DMS 273 treated with DMSO at 0.1 percent for 48 hours (cell line): ENCODE measurements around the gene C1QL1.
A peak's percentile ranks its signal among the peaks of the same experiment; 100 is the strongest.

ENCODE experiments used
- DNase-seq: peaks from one replicate; lab custom pipeline; 2025; lab: John Stamatoyannopoulos, UW

C1QL1 gene

DNA sequence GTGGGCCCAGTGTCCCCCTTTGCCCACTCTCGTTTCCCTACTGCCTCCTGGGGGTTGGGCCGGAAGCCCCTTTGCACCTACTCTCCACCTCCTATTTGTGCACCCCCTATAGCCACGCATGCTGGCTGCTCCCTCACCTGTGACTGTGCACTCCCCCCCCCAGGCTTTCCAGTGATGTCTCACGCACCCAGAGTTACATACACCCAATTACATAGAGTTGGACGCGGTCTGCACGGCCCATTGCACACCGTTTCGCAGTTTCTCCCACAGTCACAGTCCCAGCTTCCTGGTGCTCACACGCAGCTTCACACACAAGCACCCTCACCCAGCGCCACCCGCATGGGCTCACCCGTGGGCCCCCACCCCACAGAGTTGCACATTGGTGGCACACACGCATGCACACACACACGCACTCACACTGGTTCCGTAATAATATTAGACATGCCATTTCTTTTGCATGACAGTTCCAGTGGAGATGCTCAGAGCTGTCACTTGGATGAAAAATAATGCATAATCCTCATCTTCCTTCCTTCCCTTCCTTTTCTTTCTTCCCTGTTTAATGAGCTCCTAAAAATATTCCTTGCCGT, 21.5 kb upstream of the C1QL1 start:
- no peak for DNase-seq

DNA sequence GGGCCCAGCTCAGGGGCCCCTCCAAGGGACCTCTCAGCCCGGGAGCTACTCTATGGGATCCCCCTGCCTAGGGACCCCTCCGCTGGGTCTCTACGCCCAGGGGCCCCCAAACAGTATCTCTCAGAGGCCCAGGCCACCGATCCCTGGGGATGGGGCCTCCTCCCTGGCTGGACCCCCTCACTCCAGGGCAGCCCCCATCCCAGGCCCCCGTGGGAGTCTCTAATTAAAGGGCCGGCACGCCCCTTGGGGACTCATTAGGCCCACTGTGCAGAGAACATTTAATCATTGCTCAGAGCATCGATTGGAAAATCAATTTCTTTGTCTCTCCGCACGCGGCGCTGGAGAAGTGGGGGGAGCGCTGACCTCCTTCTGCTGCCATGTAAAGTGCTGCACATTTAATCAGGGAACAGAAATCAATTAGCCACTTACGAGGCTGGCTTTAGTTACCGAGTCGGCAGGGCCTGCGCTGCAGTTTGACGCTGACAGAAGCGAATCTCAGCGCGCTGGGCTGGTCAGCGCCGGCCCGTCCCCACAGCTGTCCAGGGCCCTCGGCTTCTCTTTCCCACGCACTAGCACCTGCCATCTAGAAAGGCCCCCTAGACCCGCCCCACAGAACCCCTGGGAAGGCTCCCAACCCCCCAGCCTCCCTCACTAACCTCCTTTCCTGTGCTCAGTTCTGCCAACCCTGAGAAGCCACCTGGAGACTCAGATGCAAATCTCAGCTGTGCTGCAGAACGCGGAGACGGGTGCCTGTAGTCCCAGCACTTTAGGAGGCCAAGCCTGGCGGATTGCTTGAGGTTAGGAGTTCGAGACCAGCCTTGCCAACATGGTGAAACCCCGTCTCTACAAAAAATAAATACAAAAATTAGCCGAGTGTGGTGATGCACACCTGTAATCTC, 20.2 kb upstream of the C1QL1 start:
- DNase-seq = no peak

DNA sequence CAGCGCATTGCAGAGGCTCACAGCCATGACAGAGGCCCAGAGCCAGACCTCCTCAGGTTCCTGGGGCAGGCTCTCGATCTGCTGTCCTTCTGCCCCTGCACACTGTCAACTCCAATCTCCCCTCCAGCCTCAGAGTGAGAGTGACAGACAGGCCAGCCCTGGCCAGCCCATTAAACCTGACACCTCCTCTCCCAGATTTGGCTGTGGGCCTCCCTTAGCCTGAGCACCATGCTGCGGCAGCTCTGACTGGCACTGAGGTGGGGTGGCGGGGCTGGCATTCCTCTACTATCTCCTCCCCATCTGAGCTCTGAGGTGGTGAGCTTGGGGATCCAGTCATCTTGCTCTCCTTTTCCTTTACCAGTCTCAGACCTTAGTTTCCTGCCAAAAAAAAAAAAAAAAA, 15.5 kb upstream of the C1QL1 start:
- no peak for DNase-seq

GRCh38 chr17:44982113-44982702, 14.1 kb upstream of the C1QL1 start:
- no peak for DNase-seq

DNA sequence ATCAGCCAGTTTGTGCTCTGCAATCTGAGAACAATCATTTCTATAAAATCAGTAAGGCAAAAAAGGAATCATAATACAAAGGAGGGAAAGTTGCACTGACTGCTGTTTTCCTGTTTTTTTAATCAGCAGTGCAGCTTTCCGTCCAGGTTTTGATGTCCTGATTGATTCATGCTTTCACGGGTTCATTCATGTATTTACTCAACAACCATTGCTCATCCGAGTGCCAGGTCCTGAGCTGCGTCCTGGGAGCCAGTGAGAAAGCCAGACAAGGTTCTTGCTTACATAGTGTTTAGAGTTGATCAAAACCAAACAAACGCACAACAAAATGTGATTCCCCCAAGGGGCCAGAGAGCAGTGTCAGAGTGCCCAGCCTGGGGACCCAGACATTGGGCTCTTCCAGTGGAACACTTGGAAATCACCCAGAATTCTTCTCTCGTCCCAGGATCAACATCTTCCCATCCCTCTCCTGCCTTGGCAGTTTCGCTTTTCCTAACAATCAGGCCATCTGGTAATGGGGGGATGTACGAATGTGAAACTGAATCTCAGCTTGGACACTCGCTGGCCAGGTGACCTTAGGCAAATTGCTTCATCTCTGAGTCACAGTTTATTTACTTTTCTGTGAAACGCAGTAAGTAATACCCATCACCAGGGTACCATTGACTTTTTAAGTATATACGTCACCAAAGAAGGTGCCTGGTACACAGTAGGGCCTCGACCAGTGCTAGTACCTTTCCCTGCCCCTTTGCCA, 13.3 kb upstream of the C1QL1 start:
- DNase-seq = no peak

- DNase-seq = peak; percentile 59
Observed at GRCh38 chr17:44979426-44979995, 11.4 kb upstream of the C1QL1 start.

DNA sequence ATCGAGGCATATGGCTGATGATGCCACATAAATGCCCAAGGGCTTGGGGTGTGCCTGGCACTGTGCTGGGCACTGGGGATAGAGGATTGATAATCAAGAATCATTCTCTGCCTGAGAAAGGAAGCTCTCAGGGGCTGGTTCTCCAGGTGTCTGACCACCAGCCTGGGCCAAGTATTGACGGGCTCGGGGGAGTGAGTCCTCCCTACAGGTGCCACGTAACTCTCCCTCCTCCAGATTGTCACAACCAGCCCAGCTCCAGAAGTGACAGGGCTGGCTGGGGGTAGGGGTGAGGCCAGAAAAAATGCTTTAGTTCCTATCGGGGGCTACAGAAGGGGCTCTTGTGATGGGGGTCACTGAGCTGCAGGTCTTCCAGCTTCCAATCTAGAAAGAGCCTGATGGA, 10.7 kb upstream of the C1QL1 start:
- DNase-seq = no peak

DNA sequence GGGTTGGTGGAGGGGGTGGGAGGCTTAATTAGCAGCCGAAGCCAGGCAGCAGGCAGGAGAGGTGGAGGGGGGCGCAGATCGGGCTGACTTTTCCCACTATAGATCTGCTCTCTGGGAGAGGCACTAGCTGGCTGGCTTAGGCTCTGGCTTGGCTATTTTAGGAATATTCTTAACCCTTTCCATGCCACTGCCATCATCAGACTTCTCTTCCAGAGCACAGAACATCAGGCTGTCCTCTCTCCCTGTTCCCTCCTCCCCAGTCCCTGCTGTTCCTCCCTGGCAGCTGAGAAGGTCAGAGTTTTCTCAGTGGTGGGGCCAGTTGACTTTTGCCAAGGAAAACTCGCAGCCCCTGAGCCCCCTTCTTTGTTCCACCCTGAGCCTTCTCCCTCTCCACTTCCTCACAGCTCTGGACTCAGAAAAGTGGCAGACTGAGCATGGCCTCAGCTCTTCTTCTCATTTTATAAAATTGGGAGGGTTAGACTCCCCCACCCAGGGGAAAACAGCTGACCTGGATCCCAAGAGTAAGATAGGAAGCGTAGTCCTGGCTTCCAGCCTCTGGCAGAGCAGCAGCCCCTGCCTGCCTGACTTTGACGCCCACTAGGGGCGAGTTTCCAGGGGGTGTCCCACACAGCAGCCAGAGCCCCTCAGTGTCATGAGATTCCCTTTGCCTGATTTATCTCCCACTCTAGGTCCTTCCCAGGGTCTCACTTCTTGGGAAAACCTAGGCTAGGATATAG, 9.9 kb upstream of the C1QL1 start:
- DNase-seq = no peak

- no peak for DNase-seq
Observed at GRCh38 chr17:44977065-44977464, 9.0 kb upstream of the C1QL1 start.

GRCh38 chr17:44976206-44976605, 8.1 kb upstream of the C1QL1 start:
- no peak for DNase-seq

DNA sequence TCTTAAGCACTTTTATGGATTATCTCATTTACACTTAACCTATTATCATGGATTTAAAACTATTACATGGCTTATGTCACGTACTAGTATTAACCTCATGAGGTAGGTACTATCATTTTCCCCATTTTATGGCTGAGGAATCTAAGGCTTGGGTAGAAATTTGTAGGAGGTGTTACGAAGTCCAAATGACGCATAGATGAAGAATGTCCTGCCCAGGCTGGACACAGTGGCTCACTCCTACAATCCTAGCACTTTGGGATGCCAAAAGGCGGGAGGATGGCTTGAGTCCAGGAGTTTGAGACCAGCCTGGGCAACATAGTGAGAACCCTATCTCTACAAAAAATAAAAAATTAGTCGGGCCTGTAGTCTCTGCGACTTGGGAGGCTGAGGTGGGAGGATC, 4.8 kb upstream of the C1QL1 start:
- no peak for DNase-seq

- DNase-seq = no peak
Observed at GRCh38 chr17:44971776-44972483, 3.8 kb upstream of the C1QL1 start.

DNA sequence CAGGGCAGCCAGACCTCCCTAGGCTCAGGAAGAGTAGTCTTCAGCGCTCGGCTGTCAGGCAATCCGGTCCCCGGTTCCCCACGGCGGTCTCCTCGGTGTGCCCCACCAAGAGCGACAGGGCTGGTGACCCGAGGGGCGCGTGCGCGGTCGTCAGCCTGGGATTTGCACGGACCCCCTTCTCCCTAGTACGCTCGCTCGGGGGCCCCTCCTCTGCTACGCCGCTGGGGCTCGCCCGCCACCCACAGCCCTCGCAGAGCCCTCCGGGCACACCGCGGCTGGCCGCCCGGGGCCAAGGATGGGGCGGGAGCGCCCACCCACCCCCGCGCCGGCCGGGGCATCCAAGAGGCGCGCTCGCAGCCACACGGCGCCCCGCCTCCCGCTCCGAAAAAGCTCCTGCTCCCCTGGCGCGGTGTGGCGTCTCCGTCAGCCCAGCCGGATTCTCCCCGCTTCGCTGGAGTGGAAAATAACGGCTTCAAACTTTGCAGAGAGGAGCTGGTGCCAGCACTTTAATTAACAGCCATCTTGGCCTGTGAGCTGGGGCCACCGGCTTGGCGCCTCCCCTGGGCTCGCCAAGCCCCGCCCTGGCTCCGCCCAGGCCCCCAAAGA, 2.1 kb upstream of the C1QL1 start:
- peak; percentile 65 for DNase-seq

GRCh38 chr17:44969144-44969780, 1.2 kb upstream of the C1QL1 start:
- no peak for DNase-seq

DNA sequence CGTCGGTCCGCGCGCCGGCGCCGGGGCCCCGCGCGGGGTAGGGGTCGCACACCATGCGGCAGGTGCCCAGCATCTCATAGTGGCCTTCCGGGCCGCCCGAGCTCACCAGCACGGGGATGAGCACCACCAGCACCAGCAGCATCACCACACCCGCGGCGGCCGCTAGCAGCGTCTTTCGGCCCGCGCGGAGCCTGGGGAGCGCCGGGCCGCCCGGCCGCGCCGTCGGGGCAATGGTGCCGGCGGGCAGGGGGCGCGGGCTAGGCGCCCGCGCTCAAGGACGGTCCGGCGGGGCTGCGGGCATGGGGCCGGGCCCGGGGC, 237 bp downstream of the C1QL1 start:
- no peak for DNase-seq

DNA sequence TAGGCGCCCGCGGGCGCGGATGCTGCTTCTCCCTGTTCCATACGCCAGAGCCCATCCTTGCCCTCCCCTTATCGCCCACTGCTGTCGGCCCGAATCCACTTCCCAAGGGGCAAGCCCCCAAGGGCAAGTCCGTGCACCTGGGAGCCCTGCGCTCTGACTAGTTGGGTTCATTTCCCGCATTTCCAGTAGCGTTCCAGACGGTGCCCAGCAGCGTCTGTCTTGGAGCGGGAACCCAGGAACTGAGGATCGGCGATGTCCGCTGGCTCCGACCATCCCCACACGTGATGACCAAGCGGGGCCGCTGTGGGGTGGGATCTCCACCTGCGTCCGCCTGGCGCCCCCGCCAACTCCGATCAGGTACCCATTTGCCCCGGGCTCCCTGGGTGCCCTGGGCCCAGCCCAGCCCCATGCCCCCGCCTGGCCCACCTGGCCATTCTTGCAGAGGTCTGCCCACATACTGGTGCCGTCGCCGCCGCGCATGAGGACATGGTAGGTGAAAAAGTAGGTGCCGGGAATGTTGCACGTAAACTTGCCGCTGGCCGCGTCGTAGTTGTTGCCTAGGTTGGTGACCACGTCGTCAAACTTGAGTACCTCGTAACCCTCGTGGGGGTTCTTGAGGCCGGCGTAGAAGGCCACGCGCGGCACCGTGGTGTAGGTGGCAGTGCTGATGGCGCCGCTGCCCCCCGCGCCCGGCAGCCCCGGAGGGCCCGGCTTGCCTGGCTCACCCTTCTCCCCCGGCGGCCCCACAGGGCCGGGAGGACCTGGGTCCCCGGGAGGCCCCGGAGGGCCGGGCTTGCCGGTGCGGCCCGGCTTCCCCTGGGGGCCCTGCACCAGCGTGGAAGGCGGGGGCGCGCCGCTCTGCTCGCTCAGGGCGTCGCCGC, 837 bp downstream of the C1QL1 start:
- DNase-seq = no peak

DNA sequence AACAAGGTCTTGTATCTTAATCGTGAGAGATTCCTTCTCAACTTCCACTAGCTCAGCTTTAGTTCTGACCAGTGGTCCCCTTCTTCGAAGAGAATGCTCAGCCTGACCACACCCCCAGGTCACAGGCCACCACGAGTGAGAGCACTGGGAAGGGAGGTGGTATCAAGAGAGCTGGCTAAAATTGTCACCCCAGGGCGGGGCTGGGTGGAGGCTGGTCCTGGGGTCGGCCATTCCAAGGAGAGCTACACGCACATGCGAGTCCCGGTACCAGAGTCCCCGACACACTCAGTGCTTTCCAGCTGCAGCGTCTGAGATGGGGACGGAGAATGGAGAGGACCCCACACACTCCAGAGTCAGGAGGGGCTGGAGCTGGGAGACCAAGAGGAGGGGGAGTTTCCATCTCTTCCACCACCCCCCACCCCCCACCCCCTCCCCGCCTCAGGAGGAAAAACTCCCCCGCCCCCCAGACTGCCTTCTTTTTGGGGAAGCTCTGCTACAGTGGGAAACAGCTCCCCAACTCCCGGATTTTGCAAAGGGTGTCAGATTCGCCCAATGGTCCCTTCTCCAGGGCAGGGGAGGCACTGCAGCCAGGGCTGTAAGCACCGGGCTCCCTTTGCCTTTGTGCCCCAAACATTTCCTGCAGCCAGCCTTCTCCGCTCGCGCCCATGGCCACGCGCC, 1.6 kb downstream of the C1QL1 start:
- DNase-seq = no peak

DNA sequence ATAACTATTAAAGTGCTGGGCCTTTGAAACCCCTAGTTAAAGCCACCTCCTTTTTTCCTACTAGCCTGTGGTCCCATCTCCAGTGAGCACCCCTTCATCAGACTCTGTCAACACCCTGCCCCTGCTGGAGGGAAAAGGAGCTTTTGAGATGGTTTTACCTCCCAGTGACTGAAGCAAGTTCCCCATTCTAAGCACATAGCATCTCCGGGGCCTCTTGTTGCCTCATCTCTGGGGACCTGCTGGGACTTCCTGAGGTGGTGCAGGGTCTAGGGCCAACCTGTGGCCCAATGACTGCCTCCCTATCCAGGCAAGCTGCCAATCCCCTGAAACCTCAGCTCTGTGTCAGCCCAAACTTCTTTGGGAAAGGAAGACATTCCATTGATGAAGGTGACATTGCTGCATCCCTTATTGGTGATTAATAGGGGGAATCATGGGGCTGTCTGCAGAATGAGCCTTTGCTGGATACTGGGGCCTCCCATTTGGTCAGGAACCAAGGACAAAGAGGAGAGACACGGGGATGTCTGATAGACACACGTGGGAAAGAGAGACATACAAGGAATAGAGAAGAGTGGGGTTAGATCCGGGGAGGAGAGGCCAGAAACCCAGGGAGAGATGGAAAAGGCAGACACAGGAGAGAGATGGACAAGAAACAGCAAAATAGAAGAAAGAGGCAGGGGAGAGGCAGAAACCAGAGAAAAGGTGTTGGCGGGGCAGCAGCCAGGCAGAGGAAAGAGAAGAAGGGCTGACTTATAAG, 2.4 kb downstream of the C1QL1 start:
- DNase-seq = no peak
